Measurements from ENCODE around the gene FBLL1.

DNA sequence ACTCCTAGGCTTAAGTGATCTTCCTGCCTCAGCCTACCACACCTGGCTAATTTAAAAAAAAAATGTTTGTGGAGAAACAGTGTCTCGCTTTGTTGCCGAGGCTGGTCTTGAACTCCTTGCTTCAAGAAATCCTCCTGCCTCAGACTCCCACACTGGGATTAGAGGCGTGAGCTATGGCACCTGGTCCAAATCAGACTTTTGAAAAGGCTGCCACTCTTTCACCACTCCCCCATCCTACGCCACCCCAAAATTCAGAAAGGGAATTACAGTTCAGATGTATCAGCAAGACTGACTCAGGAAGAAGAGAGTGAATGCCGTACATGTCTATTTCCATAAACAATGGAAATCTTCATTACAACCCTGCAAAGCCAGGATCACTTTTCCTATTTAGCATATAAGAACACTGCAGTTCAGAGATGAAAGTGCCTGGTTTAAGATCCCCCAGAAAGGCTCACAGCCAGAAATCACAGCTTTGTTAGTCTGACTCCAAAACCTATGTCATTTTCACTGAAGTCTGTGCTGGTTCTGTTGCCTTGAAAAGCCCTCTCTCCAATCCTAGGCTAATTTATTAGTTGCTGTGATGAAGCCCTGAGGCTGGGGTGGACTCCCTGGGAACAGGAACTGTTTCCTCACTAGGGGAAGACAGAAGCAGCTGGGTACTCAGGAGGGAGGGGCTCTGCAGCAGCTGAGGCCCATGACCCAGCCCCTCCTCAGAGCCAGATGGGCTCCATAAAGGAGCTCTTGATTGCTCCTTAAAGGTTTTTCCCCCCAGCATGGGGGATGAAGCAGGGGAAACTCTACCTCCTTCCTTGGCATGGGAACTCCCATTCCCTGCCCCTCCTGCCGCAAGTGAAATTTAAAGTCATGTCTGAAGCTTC lies 3.1 kb downstream of the FBLL1 start:
- TF ChIP-seq EZH2 (IDR thresholded peaks at IDR 0.05; ENCODE audit: insufficient read depth, poor library complexity, severe bottlenecking) (no peak), EZH2phosphoT487 (IDR thresholded peaks at IDR 0.05; ENCODE audit: insufficient read depth, low read depth) (no peak)
